Muscle of arm (tissue), 14 donors: Measurements from ENCODE around the gene DEFB115. TPM values are rescaled to one million over a fixed set of nuclear protein-coding genes. Genes with fewer than 3 reads are reported as not detected.
"Not testable (repeated sequence)": the region's sequence is repeated elsewhere in the genome, so short reads cannot be mapped to it uniquely, and the experiment has no call there.

Experiments
- DNase-seq: peaks from one replicate; pipeline ENCODE4 v3.0.0-alpha.2; 2013
- long read RNA-seq, 11 donors: transcript quantifications; one replicate each; lab custom pipeline, GENCODE V29; 2026
- polyA plus RNA-seq, 12 donors: library from polyadenylated mRNA; unstranded; fragments of 120-200 nt; gene quantifications; one replicate each; pipeline ENCODE4 v1.2.1, GENCODE V29; 2013; ENCODE audit not compliant: insufficient read length in 12 of 12

The DEFB115 gene, protein sequence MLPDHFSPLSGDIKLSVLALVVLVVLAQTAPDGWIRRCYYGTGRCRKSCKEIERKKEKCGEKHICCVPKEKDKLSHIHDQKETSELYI
- not detected for polyA plus RNA-seq
- long read RNA-seq, donor 1: 0 reads
- long read RNA-seq, donor 2: 0 reads
- long read RNA-seq, donor 3: 0 reads
- long read RNA-seq, donor 4: 0 reads
- long read RNA-seq, donor 5: 0 reads
- long read RNA-seq, donor 6: 0 reads
- long read RNA-seq, donor 7: 0 reads
- long read RNA-seq, donor 8: 0 reads
- long read RNA-seq, donor 9: 0 reads
- long read RNA-seq, donor 10: 0 reads
- long read RNA-seq, donor 11: 0 reads

GRCh38 chr20:31257364-31257763 is at the start of gene DEFB115:
Gene DEFB115 (plus strand): TSS chr20:31257664. CDS start chr20:31257664, 0 bp downstream.
- DNase-seq: no peak

DNA sequence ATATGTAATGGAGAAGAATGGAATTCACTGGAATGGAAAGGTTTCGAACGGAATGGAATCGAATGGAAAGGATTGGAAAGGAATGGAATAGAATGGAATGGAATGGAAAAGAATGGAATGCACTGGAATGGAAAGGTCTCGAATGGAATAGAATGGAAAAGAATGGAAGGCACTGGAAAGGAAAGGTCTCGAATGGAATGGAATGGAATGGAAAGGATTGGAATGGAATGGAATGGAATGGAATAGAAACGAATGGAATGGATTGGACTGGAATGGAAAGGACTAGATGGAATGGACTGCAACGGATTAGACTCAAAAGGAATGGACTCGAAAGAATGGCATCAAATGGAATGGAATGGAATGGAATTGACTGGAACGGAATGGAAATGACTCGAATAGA is 20.5 kb upstream of the DEFB115 start:
- no peak for DNase-seq

GRCh38 chr20:31237763-31238162 is 19.7 kb upstream of the DEFB115 start:
- no peak for DNase-seq

- no peak for DNase-seq
Measured at GRCh38 chr20:31239139-31239538, 18.3 kb upstream of the DEFB115 start.

DNA sequence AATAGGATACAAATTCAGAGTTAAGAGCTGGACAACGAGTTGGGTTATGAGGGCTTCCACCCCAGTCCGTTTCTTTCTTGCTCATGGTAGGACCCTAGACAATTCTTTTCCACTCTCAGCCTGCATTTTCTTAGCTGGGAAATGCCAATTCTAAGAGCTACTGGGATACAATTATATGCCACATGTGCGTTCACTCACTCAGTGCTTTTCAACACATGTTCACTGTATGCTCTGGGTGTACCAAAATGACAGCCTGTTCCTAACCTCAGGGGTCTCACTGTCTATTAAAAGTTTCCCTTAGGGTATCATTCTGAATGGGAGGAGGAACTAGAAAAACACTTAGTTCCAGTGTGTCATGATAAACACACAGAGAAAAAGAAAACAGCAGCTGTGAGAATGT is 505 bp upstream of the DEFB115 start:
- no peak for DNase-seq

DNA sequence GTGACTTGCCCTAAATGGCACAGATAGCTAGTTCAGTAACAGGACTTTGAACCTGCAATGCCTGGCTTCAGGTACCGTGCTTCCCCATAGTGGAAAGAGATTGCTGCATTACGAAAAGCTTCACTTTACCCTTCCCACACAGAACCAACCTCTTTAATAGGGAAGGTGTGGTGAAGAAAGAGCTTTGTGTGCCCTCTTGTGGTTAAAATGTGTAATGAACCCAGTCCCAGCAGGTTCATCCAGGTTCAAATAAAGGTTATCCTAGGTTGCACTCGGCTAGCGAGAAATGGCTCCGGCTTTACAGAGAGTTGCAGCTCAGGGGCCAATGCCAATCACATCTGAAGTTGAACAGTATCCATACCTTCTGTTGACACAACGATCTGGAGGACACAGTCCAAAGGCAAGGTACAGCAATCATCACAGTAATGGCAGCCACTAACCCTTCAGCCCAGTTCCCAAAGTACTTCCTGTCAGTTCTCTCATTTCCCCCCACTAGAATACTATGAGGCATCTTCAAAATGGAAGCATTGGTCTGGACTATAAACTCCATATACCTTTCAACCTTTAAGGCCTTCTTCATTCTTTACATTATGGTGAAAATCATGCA is 3.0 kb downstream of the DEFB115 start:
- no peak for DNase-seq

- no peak for DNase-seq
Measured at GRCh38 chr20:31274441-31274840, 17.0 kb downstream of the DEFB115 start.

- DNase-seq: no peak
Measured at GRCh38 chr20:31278178-31278577, 20.7 kb downstream of the DEFB115 start.

- DNase-seq: not testable (repeated sequence)
Measured at GRCh38 chr20:31284964-31285363, 27.5 kb downstream of the DEFB115 start.

DNA sequence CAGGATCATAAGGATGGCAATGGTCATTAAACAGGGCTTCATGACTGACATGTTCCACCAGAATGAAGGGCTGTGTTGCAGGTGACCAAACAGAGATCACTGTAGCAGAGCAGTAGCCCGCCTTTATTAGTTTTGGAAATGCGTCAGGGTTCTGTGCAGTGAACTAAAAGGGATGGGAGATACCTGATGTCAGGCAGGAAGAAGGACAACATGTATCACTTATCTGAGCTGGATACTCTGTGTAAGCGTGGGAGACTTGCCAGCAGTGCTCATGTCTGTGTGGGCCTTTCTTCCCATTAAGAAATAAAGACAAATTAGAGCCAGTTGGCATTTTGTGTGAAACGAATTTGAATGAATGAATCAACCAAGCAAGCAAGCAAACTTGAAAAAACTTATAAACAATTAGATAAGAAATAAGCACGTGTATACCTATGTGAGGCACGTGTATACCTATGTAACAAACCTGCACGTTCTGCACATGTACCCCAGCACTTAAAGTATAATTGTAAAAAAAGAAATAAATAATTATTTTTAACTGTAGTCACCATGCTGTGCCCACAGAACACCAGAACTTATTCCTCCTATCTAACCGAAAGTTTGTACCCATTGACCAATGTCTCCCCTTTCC is 51.2 kb downstream of the DEFB115 start, which contains the start of gene DEFB116:
TSS of gene DEFB116 (minus strand) at position 51 of the 628 bp plus-strand sequence. CDS start at position 51, 0 bp downstream.
- DNase-seq: no peak

Other genes starting within 250 kb of the DEFB115 start
- gene DEFB116, start 50.9 kb downstream of the DEFB115 start, polyA plus RNA-seq: not detected
- gene DEFB118, start 110.9 kb downstream of the DEFB115 start, polyA plus RNA-seq: not detected
- not detected for gene DEFB119, start 132.9 kb downstream of the DEFB115 start, polyA plus RNA-seq
- not detected for gene DEFB121, start 148.6 kb downstream of the DEFB115 start, polyA plus RNA-seq
- not detected for gene DEFB123, start 183.0 kb downstream of the DEFB115 start, polyA plus RNA-seq
- 1 to 10 TPM in 8 of 12 donors, under 1 TPM in 2, not detected in 2; 0.60 to 1.6 (median 1.3) TPM for gene DEFB124, start 217.5 kb downstream of the DEFB115 start, polyA plus RNA-seq
- 1 to 10 TPM in 10 of 12 donors, not detected in 2; 3.0 to 8.4 (median 5.6) TPM for gene REM1, start 217.6 kb downstream of the DEFB115 start, polyA plus RNA-seq